H1 (cell line): ENCODE measurements around the gene ZNF831. TPM values are rescaled to one million over a fixed set of nuclear protein-coding genes. Genes with fewer than 3 reads are reported as not detected.

Experiments
- CTCF ChIA-PET: fragments of 300-600 bp; sonication (Branson Sonifier 250); formaldehyde crosslinking; loops from one replicate; lab custom pipeline; 2021; ENCODE audit not compliant: partially characterized antibody; lab: Charles Lee
- POLR2A ChIA-PET: fragments of 300-600 bp; sonication (Branson Sonifier 250); formaldehyde crosslinking; loops from one replicate; lab custom pipeline; 2021; ENCODE audit warnings: inconsistent platforms; ENCODE audit not compliant: partially characterized antibody; lab: Charles Lee
- DNase-seq, 2 experiments: peaks; one replicate each; pipeline versions ENCODE4 v3.0.0 to v3.0.0-alpha.2; 2010 to 2022; ENCODE audit warnings: low spot score in 2 of 2, low read depth in 1 of 2, mixed read lengths in 1 of 2
- FAIRE-seq: peaks from 2 replicates; lab custom pipeline; 2011; peaks lifted over from hg19 to GRCh38; lab: Jason Lieb, UNC
- H2AFZ ChIP-seq: 2 replicates; pipeline ENCODE4 v1.8.1; 2012; ENCODE audit warnings: low read length, inconsistent platforms
- H2AK5ac ChIP-seq: 2 replicates; pipeline ENCODE4 v1.6.1; 2013; ENCODE audit warnings: low read depth, low read length
- H2BK120ac ChIP-seq: replicated peaks from 2 replicates; pipeline ENCODE3; 2013; ENCODE audit warnings: low read depth, low read length, inconsistent platforms
- H2BK12ac ChIP-seq: 2 replicates; pipeline ENCODE4 v1.6.1; 2013; ENCODE audit warnings: low read depth, low read length
- H2BK15ac ChIP-seq: 2 replicates; pipeline ENCODE4 v1.6.1; 2013; ENCODE audit warnings: low read length
- H2BK20ac ChIP-seq: 2 replicates; pipeline ENCODE4 v1.6.1; 2013; ENCODE audit warnings: low read length
- H2BK5ac ChIP-seq: 2 replicates; pipeline ENCODE4 v1.6.1; 2013; ENCODE audit warnings: low read depth, low read length
- H3K14ac ChIP-seq: 2 replicates; pipeline ENCODE4 v1.6.1; 2013; ENCODE audit warnings: inconsistent platforms; ENCODE audit not compliant: insufficient read length
- H3K18ac ChIP-seq: 2 replicates; pipeline ENCODE4 v1.6.1; 2013; ENCODE audit warnings: low read length; ENCODE audit errors: extremely low read depth
- H3K23ac ChIP-seq: 2 replicates; pipeline ENCODE4 v1.6.1; 2013; ENCODE audit warnings: inconsistent platforms; ENCODE audit not compliant: insufficient read length
- H3K23me2 ChIP-seq: 2 replicates; pipeline ENCODE4 v1.6.1; 2013; ENCODE audit warnings: low read depth, low read length
- H3K27ac ChIP-seq: 2 replicates; pipeline ENCODE4 v1.6.1; 2011; ENCODE audit warnings: low read depth, low read length, inconsistent platforms
- H3K27me3 ChIP-seq, 4 experiments: replicated peaks in 1 of 4; 1 replicate in 1 of 4; 2 replicates in 3 of 4; pipeline versions ENCODE4 v1.6.1 to v1.8.1; 2011 to 2013; ENCODE audit warnings: low read length in 3 of 4, mild to moderate bottlenecking in 3 of 4, inconsistent platforms in 2 of 4, mixed read lengths in 2 of 4, moderate library complexity in 1 of 4; ENCODE audit not compliant: control insufficient read depth in 3 of 4, insufficient read depth in 3 of 4; ENCODE audit errors: extremely low read depth in 1 of 4
- H3K36me3 ChIP-seq, 4 experiments: 2 replicates each; pipeline versions ENCODE4 v1.6.1 to v1.8.1; 2011 to 2013; ENCODE audit warnings: mild to moderate bottlenecking in 4 of 4, low read length in 3 of 4, moderate library complexity in 2 of 4, control low read depth in 1 of 4, inconsistent platforms in 1 of 4; ENCODE audit not compliant: insufficient read depth in 4 of 4, control insufficient read depth in 2 of 4
- H3K4ac ChIP-seq: replicated peaks from 2 replicates; pipeline ENCODE3; 2013; ENCODE audit warnings: low read length, low read depth, mixed read lengths, inconsistent platforms; ENCODE audit not compliant: insufficient read length
- H3K4me1 ChIP-seq, 4 experiments: replicated peaks in 1 of 4; 1 replicate in 1 of 4; 2 replicates in 3 of 4; pipeline versions ENCODE4 v1.6.1 to v1.8.1; 2011 to 2013; ENCODE audit warnings: low read length in 3 of 4, inconsistent platforms in 2 of 4, mixed read lengths in 1 of 4; ENCODE audit not compliant: insufficient read depth in 4 of 4, control insufficient read depth in 3 of 4
- H3K4me2 ChIP-seq, 2 experiments: 2 replicates each; pipeline versions ENCODE4 v1.6.1 to v1.8.1; 2011 to 2013; ENCODE audit warnings: low read depth in 2 of 2, low read length in 2 of 2, control low read depth in 1 of 2, inconsistent platforms in 1 of 2, mild to moderate bottlenecking in 1 of 2; ENCODE audit not compliant: insufficient read depth in 1 of 2
- H3K4me3 ChIP-seq, 4 experiments: fragments of 200-600, 300-600 bp in 1 of 4; sonication (generic), shearing (Covaris generic), sonication (Bioruptor Twin) in 1 of 4; 2 replicates each; pipeline versions ENCODE4 v1.5.1 to v1.8.1; 2011 to 2016; ENCODE audit warnings: low read length in 4 of 4, low read depth in 3 of 4, control low read depth in 2 of 4, inconsistent platforms in 2 of 4, mild to moderate bottlenecking in 2 of 4, mixed read lengths in 1 of 4, moderate library complexity in 1 of 4; ENCODE audit not compliant: insufficient read depth in 2 of 4; ENCODE audit errors: extremely low read depth in 1 of 4
- H3K56ac ChIP-seq: replicated peaks from 2 replicates; pipeline ENCODE3; 2013; ENCODE audit warnings: low read depth, mild to moderate bottlenecking, mixed read lengths, low read length, inconsistent platforms; ENCODE audit not compliant: insufficient read length
- H3K79me1 ChIP-seq: 2 replicates; pipeline ENCODE4 v1.6.1; 2013; ENCODE audit warnings: low read depth, low read length, control low read depth
- H3K79me2 ChIP-seq, 2 experiments: 2 replicates each; pipeline versions ENCODE4 v1.6.1 to v1.8.1; 2012 to 2013; ENCODE audit warnings: low read length in 2 of 2, mild to moderate bottlenecking in 2 of 2, inconsistent platforms in 1 of 2; ENCODE audit not compliant: insufficient read depth in 2 of 2, control insufficient read depth in 1 of 2
- H3K9ac ChIP-seq, 4 experiments: replicated peaks in 1 of 4; 1 replicate in 1 of 4; 2 replicates in 3 of 4; pipeline versions ENCODE4 v1.6.1 to v1.8.1; 2011 to 2013; ENCODE audit warnings: low read depth in 3 of 4, low read length in 3 of 4, control low read depth in 2 of 4, mild to moderate bottlenecking in 2 of 4, moderate library complexity in 2 of 4, inconsistent platforms in 1 of 4; ENCODE audit errors: extremely low read depth in 1 of 4
- H3K9me3 ChIP-seq, 2 experiments: 2 replicates each; pipeline versions ENCODE4 v1.6.1 to v1.8.1; 2012 to 2013; ENCODE audit warnings: mild to moderate bottlenecking in 2 of 2, moderate library complexity in 2 of 2, control low read depth in 1 of 2, inconsistent platforms in 1 of 2, low read depth in 1 of 2, low read length in 1 of 2, mixed read lengths in 1 of 2; ENCODE audit not compliant: insufficient read depth in 2 of 2
- H4K20me1 ChIP-seq, 2 experiments: replicated peaks in 1 of 2; 2 replicates each; pipeline versions ENCODE3 to v1.8.1; 2011 to 2013; ENCODE audit warnings: inconsistent platforms in 2 of 2, low read length in 2 of 2, mild to moderate bottlenecking in 1 of 2; ENCODE audit not compliant: insufficient read depth in 2 of 2, control insufficient read depth in 1 of 2
- H4K5ac ChIP-seq: 2 replicates; pipeline ENCODE4 v1.6.1; 2013; ENCODE audit warnings: low read length, low read depth, mixed read lengths, inconsistent platforms; ENCODE audit not compliant: insufficient read length
- H4K8ac ChIP-seq: 2 replicates; pipeline ENCODE4 v1.8.0; 2013; ENCODE audit warnings: mild to moderate bottlenecking, moderate library complexity, low read length, inconsistent platforms; ENCODE audit not compliant: insufficient read depth; ENCODE audit errors: extremely low read depth
- H4K91ac ChIP-seq: replicated peaks from 2 replicates; pipeline ENCODE3; 2013; ENCODE audit warnings: low read length, mixed read lengths, inconsistent platforms; ENCODE audit not compliant: insufficient read length
- ASH2L ChIP-seq: fragments of 200-600, 300-600 bp; sonication (generic); IDR thresholded peaks from one replicate; pipeline ENCODE4 v1.7.1; 2017; ENCODE audit warnings: low read length
- BCL11A ChIP-seq, 2 experiments: IDR thresholded peaks; one replicate each; pipeline ENCODE4 v1.6.1; 2011; ENCODE audit warnings: low read depth in 2 of 2, low read length in 2 of 2, mild to moderate bottlenecking in 2 of 2
- CEBPB ChIP-seq: IDR thresholded peaks from 2 replicates; pipeline ENCODE4 v1.6.1; 2012; ENCODE audit warnings: low read depth, low read length
- GTF2F1 ChIP-seq: IDR thresholded peaks from 2 replicates; pipeline ENCODE4 v1.6.1; 2012; ENCODE audit warnings: low read depth, low read length, improper control_type of control experiment, borderline replicate concordance
- HDAC6 ChIP-seq: IDR thresholded peaks from one replicate; pipeline ENCODE4 v1.7.1; 2012; ENCODE audit warnings: low read depth, mild to moderate bottlenecking, inconsistent platforms, low read length, moderate library complexity
- JUND ChIP-seq: IDR thresholded peaks from 2 replicates; pipeline ENCODE4 v1.6.1; 2011; ENCODE audit warnings: mild to moderate bottlenecking, improper control_type of control experiment, low read length
- MAX ChIP-seq: IDR thresholded peaks from 2 replicates; pipeline ENCODE4 v1.6.1; 2012; ENCODE audit warnings: inconsistent platforms
- SIN3A ChIP-seq, 2 experiments: IDR thresholded peaks in 1 of 2; conservative IDR thresholded peaks in 1 of 2; 2 replicates each; pipeline ENCODE4 v1.6.1; 2011 to 2012; ENCODE audit warnings: low read length in 2 of 2, improper control_type of control experiment in 1 of 2, low read depth in 1 of 2, mild to moderate bottlenecking in 1 of 2
- SIRT6 ChIP-seq: IDR thresholded peaks from one replicate; pipeline ENCODE4 v1.7.1; 2012; ENCODE audit warnings: low read length, inconsistent platforms
- WGBS, 2 experiments: shearing (Covaris generic) in 1 of 2; methylation state at CpG; one replicate each; pipeline versions ENCODE4 v1.1.6 to v1.1.7; 2013 to 2015; ENCODE audit warnings: low lambda C conversion rate in 2 of 2, mixed read lengths in 2 of 2, inconsistent platforms in 1 of 2, low coverage in 1 of 2, missing lambda C conversion rate in 1 of 2; ENCODE audit not compliant: insufficient replicate concordance in 2 of 2, insufficient coverage in 1 of 2, insufficient read length in 1 of 2; ENCODE audit errors: extremely low coverage in 1 of 2, missing lambda C conversion rate in 1 of 2; 5-methylcytosine and 5-hydroxymethylcytosine counted together
- polyA plus RNA-seq, 7 experiments: library from polyadenylated mRNA; depleted of rRNA in 3 of 7; stranded (reverse) in 5 of 7; unstranded in 2 of 7; fragments of >200 nt in 5 of 7; fragments of 200-250 nt in 2 of 7; gene quantifications; 1 replicate in 5 of 7; 2 replicates in 1 of 7; 4 replicates in 1 of 7; pipeline versions ENCODE4 v1.2.1 to v1.2.3, GENCODE V29; 2011 to 2013; ENCODE audit warnings: missing spikeins in 2 of 7, mixed read lengths in 2 of 7
- total RNA-seq: library from RNA; stranded (reverse); fragmentation: NEBNext Ultra II Directional; extraction: Animal tissue kit (Norgen Biotek cat#: 25700); gene quantifications from 2 replicates; pipeline ENCODE4 v1.2.1, GENCODE V29; 2021

Gene ZNF831
- total and polyA plus RNA-seq, 2 of the 8 experiments (the other 6 are each of a cell fraction or from before 2014, with no cell fraction given), result not detected

DNA sequence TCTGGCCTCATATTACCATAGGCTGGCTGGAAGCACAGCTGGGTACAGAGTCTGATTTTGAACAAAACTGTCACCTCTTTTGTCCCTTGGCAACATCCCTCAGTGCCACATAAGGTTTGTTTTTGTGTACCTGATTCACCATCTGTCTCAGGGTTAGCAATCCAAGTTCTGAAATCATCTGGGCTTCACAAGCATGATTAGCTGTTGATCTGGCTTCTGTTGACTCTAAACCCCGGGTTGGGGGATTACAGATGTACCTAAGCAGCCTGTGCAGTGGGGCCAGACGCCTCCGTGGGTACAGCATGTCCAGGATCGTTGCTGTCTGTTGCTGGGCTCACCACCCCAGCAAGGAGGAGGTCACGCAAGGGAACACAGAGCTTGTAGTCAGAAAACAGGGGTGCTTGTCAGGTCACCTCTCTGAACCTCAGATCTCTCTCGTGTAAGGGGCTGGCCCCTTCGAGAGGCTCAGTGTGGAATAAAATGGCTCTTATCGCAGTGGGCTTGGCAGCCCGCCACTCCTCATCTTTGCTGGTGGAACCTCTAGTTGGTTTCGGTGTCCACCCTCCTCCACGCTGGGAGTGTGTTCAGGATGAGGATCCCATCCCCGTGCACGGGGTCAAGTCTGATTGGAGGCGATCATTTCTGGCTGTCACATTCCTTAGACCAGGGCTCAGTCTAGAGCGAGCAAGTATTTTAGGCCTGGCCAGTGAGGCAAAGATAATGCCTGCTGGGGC is 39.2 kb upstream of the ZNF831 start:
- Histone ChIP-seq H4K5ac (no peak overlapping the region), H4K20me1 (no peaks in the 10 kb centered on the region), H3K9me3 (peaks cover 0 to 9% of the 10 kb centered on the region in 2 experiments; a peak in 3 of 4 replicates), H3K4ac (no peak overlapping the region), H2BK120ac (no peak overlapping the region), H3K27me3 (no peaks in the 10 kb centered on the region), H4K8ac (no peak overlapping the region), H3K27ac (no peak overlapping the region), H3K79me1 (no peaks in the 10 kb centered on the region), H3K18ac (no peak overlapping the region), H4K91ac (peak overlapping the region; percentile 39), H3K4me1 (peaks cover 4 to 21% (median 19%) of the 10 kb centered on the region in 4 experiments), H3K9ac (no peak overlapping the region), H3K79me2 (no peaks in the 10 kb centered on the region), H3K14ac (no peak overlapping the region), H2BK12ac (no peak overlapping the region), H3K23ac (no peak overlapping the region), H3K56ac (no peak overlapping the region), H2BK15ac (0 out of 2 replicates have a peak overlapping the region, but pooled peaks have one; percentile 31), H3K4me3 (no peak overlapping the region), H2BK20ac (peak overlapping the region; percentile 7; the same call in 1 of the 2 replicates), H3K36me3 (no peaks in the 10 kb centered on the region), H2AFZ (no peak overlapping the region), H2AK5ac (no peak overlapping the region), H3K23me2 (no peaks in the 10 kb centered on the region), H3K4me2 (no peak overlapping the region), H2BK5ac (no peak overlapping the region)
- ChIA-PET POLR2A (no interaction called here), CTCF (interaction anchor here (1.1 to 1.5 kb wide), 3 partner anchors 13 to 261 kb away, joined by 3 read pairs; no protein-coding TSS in a partner anchor)
- 95% methylated on average over 15 of the region's 15 CpGs; no CpG with 5 or more reads in 1 of the 2 experiments for WGBS, 2 experiments
- FAIRE-seq (no peak), DNase-seq (no peak)
- TF ChIP-seq GTF2F1 (no peak), ASH2L (no peak), MAX (no peak), JUND (no peak), SIN3A (conservative IDR thresholded peaks at IDR 0.05 in 1 of 2, IDR thresholded peaks at IDR 0.05 in 1 of 2; ENCODE audit: low read depth in 1 of 2, low read length in 2 of 2) (no peak), CEBPB (no peak), BCL11A (IDR thresholded peaks at IDR 0.05; ENCODE audit: low read depth in 2 of 2, low read length in 2 of 2) (no peak), SIRT6 (no peak), HDAC6 (no peak)
